Stomach (tissue), 4 donors: ENCODE results near the gene NDUFB3.
A peak's percentile ranks its signal among the peaks of the same experiment; 100 is the strongest.

ENCODE experiments used
- EP300 ChIP-seq: sonication (generic); formaldehyde crosslinking; IDR thresholded peaks from one replicate; pipeline ENCODE4 v1.6.1; 2017; ENCODE audit warnings: antibody characterized with exemption
- POLR2A ChIP-seq, 4 donors: fragments of 450-650 bp; IDR thresholded peaks; one replicate each; pipeline ENCODE4 v1.6.1; 2016; ENCODE audit warnings: antibody characterized with exemption in 4 of 4, control low read depth in 2 of 4, mild to moderate bottlenecking in 1 of 4, moderate library complexity in 1 of 4
- POLR2AphosphoS5 ChIP-seq, 3 donors: sonication (generic); formaldehyde crosslinking; IDR thresholded peaks; one replicate each; pipeline ENCODE4 v1.6.1; 2016; ENCODE audit warnings: antibody characterized with exemption in 3 of 3
- TF ChIP-seq, protein P1 (sequence below), 7 experiments: fragments of 450-650 bp in 4 of 7; fragments of 200-600 bp in 3 of 7; sonication (generic) in 3 of 7; IDR thresholded peaks; one replicate each; pipeline ENCODE4 v1.5.1; 2016 to 2019; ENCODE audit warnings: antibody characterized with exemption in 7 of 7, control low read depth in 2 of 7, mild to moderate bottlenecking in 1 of 7

DNA sequence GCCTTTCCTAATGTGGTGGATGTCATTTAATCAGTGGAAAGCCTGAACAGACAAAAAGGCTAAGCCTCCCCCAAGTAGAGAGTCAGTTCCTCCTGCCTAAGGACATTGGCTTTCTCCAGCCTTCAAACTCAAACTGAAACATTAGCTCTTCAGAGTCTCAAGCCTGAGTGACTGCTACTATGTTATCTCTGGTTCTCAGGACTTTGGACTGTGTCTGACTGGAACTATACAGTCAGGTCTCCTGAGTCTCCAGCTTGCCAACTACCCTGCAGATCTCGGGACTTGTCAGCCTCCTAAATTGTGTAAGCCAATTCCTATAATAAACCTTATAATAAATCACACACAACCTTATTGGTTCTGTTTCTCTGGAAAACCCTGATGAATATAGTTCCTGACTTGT is 12.9 kb upstream of the NDUFB3 start:
- TF ChIP-seq, protein P1, sequence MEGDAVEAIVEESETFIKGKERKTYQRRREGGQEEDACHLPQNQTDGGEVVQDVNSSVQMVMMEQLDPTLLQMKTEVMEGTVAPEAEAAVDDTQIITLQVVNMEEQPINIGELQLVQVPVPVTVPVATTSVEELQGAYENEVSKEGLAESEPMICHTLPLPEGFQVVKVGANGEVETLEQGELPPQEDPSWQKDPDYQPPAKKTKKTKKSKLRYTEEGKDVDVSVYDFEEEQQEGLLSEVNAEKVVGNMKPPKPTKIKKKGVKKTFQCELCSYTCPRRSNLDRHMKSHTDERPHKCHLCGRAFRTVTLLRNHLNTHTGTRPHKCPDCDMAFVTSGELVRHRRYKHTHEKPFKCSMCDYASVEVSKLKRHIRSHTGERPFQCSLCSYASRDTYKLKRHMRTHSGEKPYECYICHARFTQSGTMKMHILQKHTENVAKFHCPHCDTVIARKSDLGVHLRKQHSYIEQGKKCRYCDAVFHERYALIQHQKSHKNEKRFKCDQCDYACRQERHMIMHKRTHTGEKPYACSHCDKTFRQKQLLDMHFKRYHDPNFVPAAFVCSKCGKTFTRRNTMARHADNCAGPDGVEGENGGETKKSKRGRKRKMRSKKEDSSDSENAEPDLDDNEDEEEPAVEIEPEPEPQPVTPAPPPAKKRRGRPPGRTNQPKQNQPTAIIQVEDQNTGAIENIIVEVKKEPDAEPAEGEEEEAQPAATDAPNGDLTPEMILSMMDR (IDR thresholded peaks at IDR 0.05) = no peak
- TF ChIP-seq EP300 (no peak), POLR2AphosphoS5 (IDR thresholded peaks at IDR 0.05) (peak in 1 of 3 donors; percentile 19), POLR2A (IDR thresholded peaks at IDR 0.05) (no peak)
